NCI-H1694 treated with DMSO at 0.1 percent for 48 hours (cell line): ENCODE measurements around the gene SNRPA1.

ENCODE experiments used
- DNase-seq: peaks from one replicate; lab custom pipeline; 2025; lab: John Stamatoyannopoulos, UW

Gene SNRPA1

GRCh38 chr15:101242160-101242998 lies 52.7 kb downstream of the SNRPA1 start:
- DNase-seq: peak; percentile 4

GRCh38 chr15:101240358-101240757 lies 54.7 kb downstream of the SNRPA1 start:
- DNase-seq: no peak

- DNase-seq: no peak
Observed at GRCh38 chr15:101239724-101240136, 55.3 kb downstream of the SNRPA1 start.

GRCh38 chr15:101237251-101237650 lies 57.8 kb downstream of the SNRPA1 start:
- DNase-seq: no peak

DNA sequence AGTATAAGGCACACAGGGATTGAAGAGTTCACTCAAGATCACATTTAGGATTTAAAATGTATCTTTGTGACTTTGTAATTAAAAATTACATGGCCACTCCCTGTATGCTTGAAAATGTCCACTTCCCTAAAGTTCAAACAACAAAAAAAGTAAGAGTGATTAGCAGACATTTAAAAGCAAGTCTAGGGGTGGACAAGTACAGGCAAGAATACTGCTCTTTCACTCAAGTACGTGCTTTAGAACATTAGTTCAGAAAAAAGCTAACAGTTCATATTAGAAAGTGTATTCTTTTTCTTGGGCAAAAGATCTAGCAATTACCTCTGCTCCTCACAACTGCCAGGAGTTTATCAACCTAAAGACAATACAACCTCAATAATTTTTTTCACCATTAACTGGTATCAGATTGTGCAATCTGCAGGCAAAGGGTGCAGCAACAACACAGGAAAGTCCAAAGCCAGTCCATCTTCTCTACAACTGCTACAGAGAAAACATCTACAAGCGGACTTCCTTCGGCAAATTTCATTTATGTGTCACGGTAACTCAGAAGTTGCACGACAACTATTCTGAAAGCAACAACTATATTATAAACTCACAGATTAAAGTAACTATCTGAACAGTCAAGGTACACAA lies 61.3 kb downstream of the SNRPA1 start:
- DNase-seq: no peak

- DNase-seq: no peak
Observed at GRCh38 chr15:101232677-101233076, 62.4 kb downstream of the SNRPA1 start.
